HEK293 (cell line): ENCODE measurements around the gene PALMD.

ENCODE experiments used
- CTCF ChIA-PET: fragments of 350-600 bp; formaldehyde crosslinking; extraction: SDS; loops from one replicate; lab custom pipeline; 2021; ENCODE audit warnings: antibody characterized with exemption; lab: Yijun Ruan, JAX
- POLR2A ChIA-PET: fragments of 300-600 bp; formaldehyde crosslinking; extraction: SDS; loops from one replicate; lab custom pipeline; 2020; ENCODE audit warnings: antibody characterized with exemption, inconsistent platforms; lab: Yijun Ruan, JAX
- H3K27ac ChIP-seq: fragments of 200-500 bp; sonication (Bioruptor generic); 2 replicates; pipeline ENCODE4 v1.5.1; 2014; ENCODE audit warnings: low read depth, low read length, control low read depth, inconsistent platforms; ENCODE audit errors: extremely low read depth
- H3K36me3 ChIP-seq, 2 experiments: fragments of 200-500 bp in 1 of 2; sonication (Bioruptor generic) in 1 of 2; 1 replicate in 1 of 2; 2 replicates in 1 of 2; pipeline ENCODE4 v1.5.1; 2014 to 2017; ENCODE audit warnings: inconsistent platforms in 2 of 2, low read length in 2 of 2; ENCODE audit not compliant: control insufficient read depth in 2 of 2, insufficient read depth in 1 of 2
- H3K4me1 ChIP-seq: fragments of 200-500 bp; sonication (Bioruptor generic); 2 replicates; pipeline ENCODE4 v1.5.1; 2014; ENCODE audit warnings: mild to moderate bottlenecking, low read length, inconsistent platforms; ENCODE audit not compliant: control insufficient read depth, insufficient read depth
- H3K4me3 ChIP-seq: 2 replicates; pipeline ENCODE4 v1.5.1; 2011; ENCODE audit warnings: low read depth, mild to moderate bottlenecking, control low read depth, low read length, moderate library complexity
- H3K9me3 ChIP-seq: fragments of 200-500 bp; sonication (Bioruptor generic); 2 replicates; pipeline ENCODE4 v1.5.1; 2014; ENCODE audit warnings: low read depth, low read length, inconsistent platforms; ENCODE audit not compliant: control insufficient read depth, insufficient read depth
- FEZF1 ChIP-seq: fragments of 450-650 bp; formaldehyde crosslinking; IDR thresholded peaks from 2 replicates; pipeline ENCODE4 v1.5.1; 2016; ENCODE audit warnings: missing biosample characterization, missing genetic modification characterization
- GFI1B ChIP-seq: fragments of 450-650 bp; formaldehyde crosslinking; IDR thresholded peaks from 2 replicates; pipeline ENCODE4 v1.5.1; 2016; ENCODE audit warnings: missing biosample characterization, missing genetic modification characterization
- GLIS1 ChIP-seq: fragments of 450-650 bp; formaldehyde crosslinking; IDR thresholded peaks from 2 replicates; pipeline ENCODE4 v1.5.1; 2016; ENCODE audit warnings: missing biosample characterization, missing genetic modification characterization
- IKZF3 ChIP-seq: fragments of 450-650 bp; IDR thresholded peaks from 2 replicates; pipeline ENCODE4 v1.5.0; 2018; ENCODE audit warnings: missing biosample characterization, mild to moderate bottlenecking, missing genetic modification characterization, moderate library complexity
- MYNN ChIP-seq: fragments of 450-650 bp; formaldehyde crosslinking; IDR thresholded peaks from 2 replicates; pipeline ENCODE4 v1.5.1; 2016; ENCODE audit warnings: missing biosample characterization, missing genetic modification characterization, borderline replicate concordance
- PATZ1 ChIP-seq: fragments of 450-650 bp; formaldehyde crosslinking; IDR thresholded peaks from 2 replicates; pipeline ENCODE4 v1.5.1; 2016; ENCODE audit warnings: missing biosample characterization, missing genetic modification characterization
- ZBTB1 ChIP-seq: fragments of 450-650 bp; formaldehyde crosslinking; IDR thresholded peaks from 2 replicates; pipeline ENCODE4 v1.5.1; 2016; ENCODE audit warnings: missing biosample characterization, missing genetic modification characterization
- ZFP37 ChIP-seq: fragments of 450-650 bp; formaldehyde crosslinking; IDR thresholded peaks from 2 replicates; pipeline ENCODE4 v1.5.1; 2016; ENCODE audit warnings: missing biosample characterization, missing genetic modification characterization
- ZFP41 ChIP-seq: fragments of 450-650 bp; formaldehyde crosslinking; IDR thresholded peaks from 2 replicates; pipeline ENCODE4 v1.5.1; 2016; ENCODE audit warnings: missing biosample characterization, missing genetic modification characterization, borderline replicate concordance
- ZNF121 ChIP-seq: fragments of 450-650 bp; formaldehyde crosslinking; IDR thresholded peaks from 2 replicates; pipeline ENCODE4 v1.5.1; 2016; ENCODE audit warnings: missing biosample characterization, missing genetic modification characterization
- ZNF140 ChIP-seq: fragments of 450-650 bp; formaldehyde crosslinking; IDR thresholded peaks from 2 replicates; pipeline ENCODE4 v1.5.1; 2016; ENCODE audit warnings: missing biosample characterization, missing genetic modification characterization
- ZNF223 ChIP-seq: fragments of 450-650 bp; formaldehyde crosslinking; IDR thresholded peaks from 2 replicates; pipeline ENCODE4 v1.5.1; 2016; ENCODE audit warnings: missing biosample characterization, missing genetic modification characterization
- ZNF239 ChIP-seq: fragments of 450-650 bp; formaldehyde crosslinking; IDR thresholded peaks from 2 replicates; pipeline ENCODE4 v1.5.1; 2016; ENCODE audit warnings: missing biosample characterization, missing genetic modification characterization
- ZNF501 ChIP-seq: fragments of 450-650 bp; formaldehyde crosslinking; IDR thresholded peaks from 2 replicates; pipeline ENCODE4 v1.5.1; 2016; ENCODE audit warnings: missing biosample characterization, missing genetic modification characterization
- ZNF529 ChIP-seq: fragments of 450-650 bp; formaldehyde crosslinking; IDR thresholded peaks from 2 replicates; pipeline ENCODE4 v1.5.1; 2017; ENCODE audit warnings: missing genetic modification characterization, missing biosample characterization; ENCODE audit not compliant: insufficient replicate concordance
- ZNF623 ChIP-seq: fragments of 450-650 bp; formaldehyde crosslinking; IDR thresholded peaks from 2 replicates; pipeline ENCODE4 v1.5.1; 2016; ENCODE audit warnings: missing biosample characterization, missing genetic modification characterization
- ZNF654 ChIP-seq: fragments of 450-650 bp; formaldehyde crosslinking; IDR thresholded peaks from 2 replicates; pipeline ENCODE4 v1.5.1; 2016; ENCODE audit warnings: low read depth, missing biosample characterization, missing genetic modification characterization
- ZNF658 ChIP-seq: fragments of 450-650 bp; formaldehyde crosslinking; IDR thresholded peaks from 2 replicates; pipeline ENCODE4; 2016; ENCODE audit warnings: missing biosample characterization, missing genetic modification characterization
- ZNF660 ChIP-seq: fragments of 450-650 bp; IDR thresholded peaks from 2 replicates; pipeline ENCODE4 v1.5.1; 2018; ENCODE audit warnings: missing biosample characterization, mild to moderate bottlenecking, missing genetic modification characterization
- ZNF830 ChIP-seq: fragments of 450-650 bp; IDR thresholded peaks from 2 replicates; pipeline ENCODE4 v1.5.0; 2018; ENCODE audit warnings: missing biosample characterization, missing genetic modification characterization, low read depth, mild to moderate bottlenecking, moderate library complexity
- ZNF843 ChIP-seq: fragments of 450-650 bp; formaldehyde crosslinking; IDR thresholded peaks from 2 replicates; pipeline ENCODE4 v1.5.1; 2016; ENCODE audit warnings: missing biosample characterization, missing genetic modification characterization
- TF ChIP-seq, protein P1 (sequence below): fragments of 450-650 bp; formaldehyde crosslinking; IDR thresholded peaks from 2 replicates; pipeline ENCODE4 v1.5.1; 2017; ENCODE audit warnings: missing biosample characterization, missing genetic modification characterization
- TF ChIP-seq, protein P2 (sequence below): fragments of 450-650 bp; IDR thresholded peaks from 2 replicates; pipeline ENCODE4 v1.5.1; 2018; ENCODE audit warnings: missing biosample characterization, mild to moderate bottlenecking, missing genetic modification characterization
- TF ChIP-seq, protein P3 (sequence below): fragments of 450-650 bp; formaldehyde crosslinking; IDR thresholded peaks from 2 replicates; pipeline ENCODE4 v1.5.1; 2016; ENCODE audit warnings: missing biosample characterization, missing genetic modification characterization

PALMD gene

GRCh38 chr1:99647490-99647889 is 1.6 kb downstream of the PALMD start:
- no peaks in the 10 kb centered on the region for H3K36me3 ChIP-seq
- no peak overlapping the region for H3K4me3 ChIP-seq
- no peaks in the 10 kb centered on the region for H3K9me3 ChIP-seq
- no peak overlapping the region for H3K27ac ChIP-seq
- TF ChIP-seq PATZ1 (tag by site-specific recombination): no peak
- TF ChIP-seq FEZF1 (tag by site-specific recombination): peak; percentile 74
- TF ChIP-seq, protein P1, sequence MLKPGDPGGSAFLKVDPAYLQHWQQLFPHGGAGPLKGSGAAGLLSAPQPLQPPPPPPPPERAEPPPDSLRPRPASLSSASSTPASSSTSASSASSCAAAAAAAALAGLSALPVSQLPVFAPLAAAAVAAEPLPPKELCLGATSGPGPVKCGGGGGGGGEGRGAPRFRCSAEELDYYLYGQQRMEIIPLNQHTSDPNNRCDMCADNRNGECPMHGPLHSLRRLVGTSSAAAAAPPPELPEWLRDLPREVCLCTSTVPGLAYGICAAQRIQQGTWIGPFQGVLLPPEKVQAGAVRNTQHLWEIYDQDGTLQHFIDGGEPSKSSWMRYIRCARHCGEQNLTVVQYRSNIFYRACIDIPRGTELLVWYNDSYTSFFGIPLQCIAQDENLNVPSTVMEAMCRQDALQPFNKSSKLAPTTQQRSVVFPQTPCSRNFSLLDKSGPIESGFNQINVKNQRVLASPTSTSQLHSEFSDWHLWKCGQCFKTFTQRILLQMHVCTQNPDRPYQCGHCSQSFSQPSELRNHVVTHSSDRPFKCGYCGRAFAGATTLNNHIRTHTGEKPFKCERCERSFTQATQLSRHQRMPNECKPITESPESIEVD (tag by site-specific recombination): peak; percentile 56
- ChIA-PET POLR2A (no interaction called here), CTCF (interaction anchor here (0.7 to 1.4 kb wide), 8 partner anchors 9 to 1020 kb away, joined by 3 to 7 read pairs (median 3); no protein-coding TSS in a partner anchor)
- H3K4me1 ChIP-seq: peaks cover 2% of the 10 kb centered on the region; the same call in 1 of the 2 replicates

DNA sequence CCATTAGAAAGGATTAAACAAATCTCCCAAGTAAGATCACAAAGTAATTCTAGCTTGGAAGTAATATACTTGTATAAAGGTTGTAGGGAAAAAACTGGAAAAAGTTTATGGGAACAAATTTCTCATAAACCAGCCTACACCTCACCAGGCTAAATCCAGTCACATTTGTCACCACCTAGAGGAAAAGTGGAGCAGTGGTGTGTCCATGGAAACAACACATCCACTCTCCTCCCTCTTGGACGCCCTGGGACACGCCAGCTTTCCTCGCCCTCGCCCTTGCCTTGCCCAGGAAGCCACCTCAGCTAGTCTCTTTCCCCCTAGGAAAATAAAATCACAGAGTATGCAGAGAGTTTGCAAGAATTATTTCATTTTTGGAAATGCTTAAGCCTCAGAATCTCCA is 2.2 kb downstream of the PALMD start:
- no peak for TF ChIP-seq IKZF3 (tag by site-specific recombination)
- peak; percentile 13; the same call in 1 of the 2 replicates for TF ChIP-seq ZNF654 (tag by site-specific recombination)
- no peak overlapping the region for H3K4me3 ChIP-seq
- no peaks in the 10 kb centered on the region for H3K9me3 ChIP-seq
- no peaks in the 10 kb centered on the region for H3K36me3 ChIP-seq
- CTCF ChIA-PET: interaction anchor here (0.6 to 1.4 kb wide), 8 partner anchors 8 to 93 kb away, joined by 3 to 7 read pairs (median 3); no protein-coding TSS in a partner anchor
- H3K27ac ChIP-seq: no peak overlapping the region
- H3K4me1 ChIP-seq: peaks cover 2% of the 10 kb centered on the region; the same call in 1 of the 2 replicates
- POLR2A ChIA-PET: no interaction called here

- peaks cover 2% of the 10 kb centered on the region; the same call in 1 of the 2 replicates for H3K4me1 ChIP-seq
- CTCF ChIA-PET: interaction anchor here (1.1 kb wide), 1 partner anchor 36 kb away, joined by 3 read pairs; no protein-coding TSS in a partner anchor
These were observed 4.1 kb downstream of the PALMD start for GRCh38 chr1:99650030-99650429.

More at GRCh38 chr1:99650030-99650429, 4.1 kb downstream of the PALMD start:
- Histone ChIP-seq H3K9me3 (no peaks in the 10 kb centered on the region), H3K27ac (no peak overlapping the region), H3K36me3 (no peaks in the 10 kb centered on the region), H3K4me3 (no peak overlapping the region)
- POLR2A ChIA-PET: no interaction called here
- TF ChIP-seq, protein P2, sequence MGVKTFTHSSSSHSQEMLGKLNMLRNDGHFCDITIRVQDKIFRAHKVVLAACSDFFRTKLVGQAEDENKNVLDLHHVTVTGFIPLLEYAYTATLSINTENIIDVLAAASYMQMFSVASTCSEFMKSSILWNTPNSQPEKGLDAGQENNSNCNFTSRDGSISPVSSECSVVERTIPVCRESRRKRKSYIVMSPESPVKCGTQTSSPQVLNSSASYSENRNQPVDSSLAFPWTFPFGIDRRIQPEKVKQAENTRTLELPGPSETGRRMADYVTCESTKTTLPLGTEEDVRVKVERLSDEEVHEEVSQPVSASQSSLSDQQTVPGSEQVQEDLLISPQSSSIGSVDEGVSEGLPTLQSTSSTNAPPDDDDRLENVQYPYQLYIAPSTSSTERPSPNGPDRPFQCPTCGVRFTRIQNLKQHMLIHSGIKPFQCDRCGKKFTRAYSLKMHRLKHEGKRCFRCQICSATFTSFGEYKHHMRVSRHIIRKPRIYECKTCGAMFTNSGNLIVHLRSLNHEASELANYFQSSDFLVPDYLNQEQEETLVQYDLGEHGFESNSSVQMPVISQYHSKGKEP: no peak
- no peak for TF ChIP-seq ZBTB1 (tag by site-specific recombination)
- no peak for TF ChIP-seq GFI1B (tag by site-specific recombination)
- TF ChIP-seq ZNF529: no peak
- no peak for TF ChIP-seq ZNF121
- TF ChIP-seq ZNF239 (tag by site-specific recombination): no peak
- TF ChIP-seq ZNF658 (tag by site-specific recombination): no peak
- TF ChIP-seq ZNF843: no peak
- TF ChIP-seq ZNF223 (tag by site-specific recombination): no peak
- TF ChIP-seq MYNN (tag by site-specific recombination): no peak
- TF ChIP-seq ZNF140: no peak
- TF ChIP-seq, protein P3, sequence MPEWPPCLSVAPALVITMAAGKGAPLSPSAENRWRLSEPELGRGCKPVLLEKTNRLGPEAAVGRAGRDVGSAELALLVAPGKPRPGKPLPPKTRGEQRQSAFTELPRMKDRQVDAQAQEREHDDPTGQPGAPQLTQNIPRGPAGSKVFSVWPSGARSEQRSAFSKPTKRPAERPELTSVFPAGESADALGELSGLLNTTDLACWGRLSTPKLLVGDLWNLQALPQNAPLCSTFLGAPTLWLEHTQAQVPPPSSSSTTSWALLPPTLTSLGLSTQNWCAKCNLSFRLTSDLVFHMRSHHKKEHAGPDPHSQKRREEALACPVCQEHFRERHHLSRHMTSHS (tag by site-specific recombination): no peak
- no peak for TF ChIP-seq ZNF830 (tag by site-specific recombination)
- no peak for TF ChIP-seq ZNF660
- no peak for TF ChIP-seq IKZF3 (tag by site-specific recombination)
- no peak for TF ChIP-seq GLIS1
- TF ChIP-seq ZFP41 (tag by site-specific recombination): no peak
- no peak for TF ChIP-seq ZNF501 (tag by site-specific recombination)
- TF ChIP-seq ZFP37 (tag by site-specific recombination): no peak
- TF ChIP-seq ZNF623: no peak
